ENCODE results near the gene EFCAB14.

Gene EFCAB14

DNA sequence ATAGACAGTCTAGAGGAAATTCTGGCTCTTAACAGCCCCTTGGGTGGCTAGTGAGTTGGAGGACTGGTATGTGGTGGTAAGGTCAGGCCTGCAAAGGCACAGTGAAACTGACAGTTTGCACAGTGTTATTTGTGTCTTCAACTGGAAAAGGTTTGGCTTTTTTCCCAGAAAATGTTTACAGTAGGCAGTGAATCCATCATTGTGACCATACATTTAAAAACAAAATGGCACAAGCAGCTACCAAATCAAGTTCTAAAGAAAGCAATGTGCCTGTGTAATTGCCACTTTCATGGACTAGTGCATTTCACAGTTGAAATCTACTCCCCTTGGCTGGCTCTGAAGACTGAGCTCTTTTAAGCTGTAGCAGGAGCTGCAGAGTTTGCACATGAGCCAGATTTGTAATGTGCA, 75.5 kb downstream of the EFCAB14 start:
- intact Hi-C loops (cut with DNase I) = no loop called here
- no peak for DNase-seq

GRCh38 chr1:46642115-46642680, 76.7 kb downstream of the EFCAB14 start:
- intact Hi-C loops (cut with DNase I) = no loop called here
- DNase-seq = no peak

DNA sequence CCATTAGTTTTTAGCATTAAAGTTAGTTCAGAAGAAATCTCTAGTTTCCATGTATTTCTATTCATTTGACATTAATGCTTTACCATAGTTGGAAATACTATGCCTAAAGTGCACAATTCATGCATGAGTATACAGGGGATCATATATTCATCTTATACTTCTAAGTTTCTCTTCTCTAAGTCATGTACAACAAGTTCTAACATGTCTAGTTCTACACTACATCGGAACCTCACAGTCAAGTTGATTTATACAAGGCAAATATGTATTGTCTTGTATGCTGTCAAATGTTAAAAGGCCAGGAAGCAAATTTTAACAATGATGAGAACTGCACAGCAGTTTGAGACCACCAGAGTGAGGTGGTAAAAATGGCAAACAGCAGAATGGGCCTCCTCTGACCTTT, 79.4 kb downstream of the EFCAB14 start:
- DNase-seq = no peak
- intact Hi-C loops (cut with DNase I) = no loop called here

DNA sequence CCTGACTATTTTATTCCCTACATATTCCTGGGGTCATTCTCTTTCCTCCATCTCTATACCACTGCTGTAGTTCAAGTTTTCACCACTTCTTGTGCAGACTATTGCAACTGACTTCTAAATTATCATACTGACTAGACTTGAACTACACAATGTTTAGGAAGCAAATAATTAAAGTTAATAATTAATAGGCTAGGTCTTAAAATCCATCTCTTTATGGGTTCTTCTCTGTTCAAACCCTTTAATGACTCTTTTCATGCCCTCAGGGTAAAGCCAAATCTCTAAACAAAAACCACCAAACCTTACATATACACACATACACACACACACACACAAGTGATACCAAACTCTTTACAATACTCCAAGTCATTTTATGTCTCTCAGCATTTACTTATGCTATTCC, 80.0 kb downstream of the EFCAB14 start:
- intact Hi-C loops (cut with DNase I) = no loop called here
- no peak for DNase-seq

GRCh38 chr1:46637444-46638083, 81.3 kb downstream of the EFCAB14 start:
- intact Hi-C loops (cut with DNase I) = no loop called here
- DNase-seq = no peak

- DNase-seq = no peak
- intact Hi-C loops (cut with DNase I) = no loop called here
These were observed 83.7 kb downstream of the EFCAB14 start for GRCh38 chr1:46635205-46635604.

DNA sequence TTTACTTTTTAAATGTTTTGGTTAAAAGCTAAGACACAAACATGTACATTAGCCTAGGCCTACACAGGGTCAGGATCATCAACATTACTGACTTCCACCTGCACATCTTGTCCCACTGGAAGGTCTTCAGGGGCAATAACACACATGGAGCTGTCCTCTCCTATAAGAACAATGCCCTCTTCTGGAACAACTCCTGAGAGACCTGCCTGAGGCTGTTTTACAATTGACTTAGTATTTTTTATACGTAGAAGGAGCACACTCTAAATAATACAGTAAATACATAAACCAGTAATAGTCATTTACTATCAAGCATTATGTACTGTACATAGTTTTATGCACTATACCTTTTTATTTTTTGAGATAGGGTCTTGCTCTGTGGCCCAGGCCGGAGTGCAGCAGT, 88.2 kb downstream of the EFCAB14 start:
- DNase-seq = peak in 1 of 42 donors; percentile 4
- intact Hi-C loops (cut with DNase I) = no loop called here
